Urinary bladder (tissue), 4 donors: ENCODE results near the gene TRIOBP. TPM values are rescaled to one million over a fixed set of nuclear protein-coding genes. Genes with fewer than 3 reads are reported as not detected.

ENCODE experiments used
- DNase-seq: peaks from one replicate; pipeline ENCODE4 v3.0.0-alpha.2; 2015; ENCODE audit errors: extremely low spot score
- H3K27ac ChIP-seq: one replicate; pipeline ENCODE4 v1.5.1; 2013; ENCODE audit warnings: low read depth, mild to moderate bottlenecking, moderate library complexity
- H3K36me3 ChIP-seq: one replicate; pipeline ENCODE4 v1.6.1; 2013; ENCODE audit warnings: mild to moderate bottlenecking, moderate library complexity; ENCODE audit not compliant: insufficient read depth
- H3K4me1 ChIP-seq: one replicate; pipeline ENCODE4 v1.6.1; 2013; ENCODE audit warnings: mild to moderate bottlenecking, moderate library complexity; ENCODE audit not compliant: insufficient read depth
- H3K4me3 ChIP-seq: one replicate; pipeline ENCODE4 v1.5.1; 2013; ENCODE audit warnings: low read depth, low read length
- WGBS: extraction: QIAGEN DNeasy Blood & Tissue Kit; methylation state at CpG from one replicate; pipeline ENCODE4 v1.1.7; 2013; 5-methylcytosine and 5-hydroxymethylcytosine counted together
- polyA plus RNA-seq: library from polyadenylated mRNA; stranded (reverse); fragments of 200-250 nt; gene quantifications from one replicate; pipeline ENCODE4 v1.2.3, GENCODE V29; 2013
- total RNA-seq: library from RNA; depleted of rRNA; stranded (reverse); fragments of >200 nt; gene quantifications from one replicate; pipeline ENCODE4 v1.2.3, GENCODE V29; 2014
- donor health status: healthy with polysubstance abuse.
- donor health status: healthy.

TRIOBP gene
- total and polyA plus RNA-seq, 2 donors = 64.2 to 140 TPM

DNA sequence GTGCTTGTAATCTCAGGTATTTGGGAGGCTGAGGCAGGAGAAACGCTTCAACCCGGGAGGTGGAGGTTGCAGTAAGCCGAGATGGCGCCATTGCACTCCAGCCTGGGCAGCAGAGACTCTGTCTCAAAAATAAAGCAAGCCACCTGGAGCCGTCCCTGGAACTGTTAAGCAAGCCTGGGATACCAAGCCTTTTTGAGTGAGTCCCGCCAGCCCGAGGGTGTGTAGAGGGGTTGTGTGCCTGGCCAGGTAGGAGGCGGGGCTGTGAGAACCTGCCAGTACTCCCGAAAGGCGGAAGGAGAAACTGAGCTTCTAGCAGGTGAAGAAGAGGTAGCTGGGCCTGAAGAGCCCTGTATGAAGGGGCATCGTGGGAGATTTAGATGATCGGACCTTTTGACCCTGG is 52.4 kb downstream of the TRIOBP start:
- H3K27ac ChIP-seq = peak overlapping the region; percentile 75
- no peak for DNase-seq
- 75% methylated on average over 12 of the region's 12 CpGs for WGBS

GRCh38 chr22:37749831-37750595 is 53.2 kb downstream of the TRIOBP start:
- Histone ChIP-seq H3K36me3 (no peaks in the 10 kb centered on the region), H3K4me1 (peaks cover 1% of the 10 kb centered on the region), H3K4me3 (no peak overlapping the region), H3K27ac (peak overlapping the region; percentile 63)
- WGBS = 69% methylated on average over 16 of the region's 16 CpGs
- DNase-seq = peak; percentile 59

More for the DNA sequence above, 52.4 kb downstream of the TRIOBP start:
- H3K4me3 ChIP-seq = no peak overlapping the region
- no peaks in the 10 kb centered on the region for H3K36me3 ChIP-seq
- H3K4me1 ChIP-seq = peaks cover 1% of the 10 kb centered on the region

GRCh38 chr22:37750596-37751162 is 53.8 kb downstream of the TRIOBP start:
- H3K36me3 ChIP-seq = no peaks in the 10 kb centered on the region
- WGBS = 71% methylated on average over 14 of the region's 14 CpGs
- H3K4me3 ChIP-seq = no peak overlapping the region
- peak overlapping the region; percentile 63 for H3K27ac ChIP-seq
- DNase-seq = no peak
- H3K4me1 ChIP-seq = peaks cover 1% of the 10 kb centered on the region

DNA sequence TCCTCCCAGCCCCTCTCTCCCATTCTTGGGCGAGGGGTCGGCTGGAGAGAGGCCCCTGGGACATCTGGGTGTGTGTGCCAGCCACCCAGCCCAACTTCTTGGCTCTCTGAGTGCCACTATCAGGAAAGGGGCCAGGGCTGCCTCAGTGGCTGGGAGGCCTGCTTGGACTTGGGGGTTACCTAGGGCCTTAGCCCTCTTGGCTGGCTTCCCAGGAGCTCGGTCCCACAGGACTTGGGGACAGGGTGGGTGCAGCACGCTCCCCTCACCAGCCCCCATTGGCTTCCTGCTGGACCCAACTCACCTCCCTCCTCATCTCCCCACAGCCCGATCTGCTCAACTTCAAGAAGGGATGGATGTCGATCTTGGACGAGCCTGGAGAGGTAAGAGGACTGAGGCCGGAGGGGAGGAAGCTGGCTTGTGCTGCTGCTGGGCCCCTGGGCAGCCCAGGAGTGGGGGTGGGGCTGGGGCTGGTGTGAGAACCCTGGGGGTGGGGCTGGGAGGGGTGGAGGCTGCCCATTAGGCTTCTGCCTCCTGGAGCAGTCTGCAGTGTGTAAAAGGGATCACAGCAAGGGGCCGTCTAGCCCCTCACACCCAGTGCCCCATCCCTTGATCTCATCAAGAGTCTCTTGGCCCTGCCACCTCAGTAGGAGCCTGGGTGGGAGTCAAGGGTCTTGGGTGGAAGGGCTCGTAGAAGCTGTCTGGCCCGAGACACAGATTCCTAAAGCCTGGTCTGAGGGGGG is 54.8 kb downstream of the TRIOBP start:
- no peak overlapping the region for H3K4me3 ChIP-seq
- H3K36me3 ChIP-seq = no peaks in the 10 kb centered on the region
- H3K4me1 ChIP-seq = peaks cover 1% of the 10 kb centered on the region
- H3K27ac ChIP-seq = peak overlapping the region; percentile 79
- 41% methylated on average over 11 of the region's 11 CpGs for WGBS
- no peak for DNase-seq

DNA sequence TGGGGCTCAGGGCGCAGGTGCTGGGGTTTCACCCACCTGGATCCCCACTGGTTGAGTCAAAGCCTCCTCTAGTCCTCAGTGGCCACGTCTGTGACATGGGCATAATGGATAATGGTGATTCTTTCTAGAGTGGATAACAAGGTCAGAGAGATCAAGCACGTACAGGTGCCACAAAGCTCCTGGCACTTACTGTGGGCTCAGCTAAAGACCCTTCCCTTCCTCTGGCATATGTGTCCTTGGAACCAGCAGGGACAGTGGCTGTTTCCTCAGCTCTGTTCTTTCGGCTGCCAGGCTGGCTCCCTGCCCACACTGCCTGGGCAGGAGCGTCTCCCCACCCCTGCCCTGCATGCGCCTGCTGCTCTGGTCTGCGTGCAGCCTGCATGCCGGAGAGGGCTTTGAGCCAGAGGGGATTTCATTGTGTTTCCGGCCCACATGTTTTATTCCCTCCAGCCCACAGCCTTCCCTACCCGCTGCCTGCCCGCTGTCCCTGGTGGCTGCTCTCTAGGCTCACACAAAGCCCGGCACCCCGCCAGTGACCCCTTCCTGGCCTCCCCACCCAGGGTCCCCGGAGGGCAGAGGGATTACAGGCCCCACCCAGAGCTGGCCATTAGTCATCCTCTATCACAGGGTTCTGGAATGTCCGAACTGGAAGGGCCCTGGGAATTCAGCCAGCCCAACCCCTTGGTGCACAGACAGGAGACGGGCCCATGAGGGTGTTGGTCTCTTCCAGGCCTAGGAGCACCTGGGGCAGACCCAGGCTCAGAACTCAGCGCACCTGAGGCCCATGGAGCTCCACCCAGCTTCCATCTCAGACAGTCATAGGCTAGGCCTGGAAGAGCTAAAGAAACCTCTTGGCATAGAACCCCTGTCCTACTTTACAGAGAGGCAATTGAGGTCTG is 55.6 kb downstream of the TRIOBP start:
- peak; percentile 35 for DNase-seq
- H3K4me3 ChIP-seq = no peak overlapping the region
- 14% methylated on average over 17 of the region's 17 CpGs for WGBS
- peaks cover 1% of the 10 kb centered on the region for H3K4me1 ChIP-seq
- peak overlapping the region; percentile 79 for H3K27ac ChIP-seq
- peaks cover 1% of the 10 kb centered on the region for H3K36me3 ChIP-seq

DNA sequence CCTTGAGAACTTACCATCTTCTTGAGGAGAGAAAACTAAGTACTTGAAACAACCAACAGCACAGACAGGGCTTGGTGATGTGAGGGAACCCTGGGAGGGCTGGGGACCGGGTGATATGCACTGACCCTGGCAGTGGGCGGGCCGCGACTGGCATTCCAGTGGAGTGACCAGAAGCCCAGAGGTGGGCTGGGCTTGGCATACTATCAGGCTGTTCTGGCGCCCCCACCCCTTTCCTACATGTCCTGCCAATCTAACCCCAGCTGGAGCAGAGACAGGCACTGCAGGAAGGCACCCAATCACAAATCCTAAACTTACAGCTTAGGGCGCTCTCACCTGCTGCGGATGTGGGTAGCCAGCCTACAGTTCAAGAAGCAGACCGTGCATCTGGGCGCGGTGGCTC is 56.9 kb downstream of the TRIOBP start:
- H3K4me3 ChIP-seq = no peak overlapping the region
- DNase-seq = no peak
- H3K4me1 ChIP-seq = peaks cover 1% of the 10 kb centered on the region
- H3K27ac ChIP-seq = no peak overlapping the region
- 85% methylated on average over 10 of the region's 10 CpGs for WGBS
- H3K36me3 ChIP-seq = peaks cover 7% of the 10 kb centered on the region

GRCh38 chr22:37757663-37758062 is 60.8 kb downstream of the TRIOBP start:
- Histone ChIP-seq H3K27ac (no peak overlapping the region), H3K4me3 (no peak overlapping the region), H3K36me3 (peaks cover 7% of the 10 kb centered on the region), H3K4me1 (no peaks in the 10 kb centered on the region)
- no peak for DNase-seq
- 95% methylated on average over 27 of the region's 27 CpGs for WGBS

DNA sequence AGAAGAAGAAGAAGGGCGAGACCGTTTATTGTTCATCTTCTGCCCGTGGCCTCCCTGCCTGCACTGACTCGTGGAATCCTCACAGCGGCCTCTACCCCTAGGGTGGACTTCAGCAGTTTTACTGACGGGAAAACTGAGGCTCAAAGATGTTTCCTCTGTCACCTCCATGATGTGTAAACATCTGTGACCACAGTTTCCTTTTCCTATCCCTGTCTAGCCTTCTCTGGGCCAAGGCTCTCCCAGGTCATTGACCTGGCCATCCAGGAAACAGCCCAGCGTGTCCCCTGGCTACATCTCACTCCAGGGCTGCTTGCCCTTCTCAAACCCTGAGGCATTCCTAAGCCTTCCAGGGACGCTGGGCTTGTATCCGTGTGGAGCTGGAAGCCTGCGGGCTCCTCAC is 61.8 kb downstream of the TRIOBP start:
- H3K36me3 ChIP-seq = peaks cover 7% of the 10 kb centered on the region

GRCh38 chr22:37759281-37759680 is 62.4 kb downstream of the TRIOBP start:
- Histone ChIP-seq H3K4me3 (no peak overlapping the region), H3K27ac (no peak overlapping the region), H3K4me1 (no peaks in the 10 kb centered on the region), H3K36me3 (peaks cover 7% of the 10 kb centered on the region)
- DNase-seq = no peak
- 91% methylated on average over 11 of the region's 11 CpGs for WGBS

More for the DNA sequence above, 61.8 kb downstream of the TRIOBP start:
- WGBS = 85% methylated on average over 10 of the region's 10 CpGs
- no peak for DNase-seq
- Histone ChIP-seq H3K27ac (no peak overlapping the region), H3K4me3 (no peak overlapping the region), H3K4me1 (no peaks in the 10 kb centered on the region)

- Histone ChIP-seq H3K4me3 (no peak overlapping the region), H3K27ac (no peak overlapping the region), H3K4me1 (no peaks in the 10 kb centered on the region), H3K36me3 (peaks cover 7% of the 10 kb centered on the region)
- 80% methylated on average over 3 of the region's 3 CpGs for WGBS
- no peak for DNase-seq
Measured at GRCh38 chr22:37760152-37760551, 63.3 kb downstream of the TRIOBP start.

DNA sequence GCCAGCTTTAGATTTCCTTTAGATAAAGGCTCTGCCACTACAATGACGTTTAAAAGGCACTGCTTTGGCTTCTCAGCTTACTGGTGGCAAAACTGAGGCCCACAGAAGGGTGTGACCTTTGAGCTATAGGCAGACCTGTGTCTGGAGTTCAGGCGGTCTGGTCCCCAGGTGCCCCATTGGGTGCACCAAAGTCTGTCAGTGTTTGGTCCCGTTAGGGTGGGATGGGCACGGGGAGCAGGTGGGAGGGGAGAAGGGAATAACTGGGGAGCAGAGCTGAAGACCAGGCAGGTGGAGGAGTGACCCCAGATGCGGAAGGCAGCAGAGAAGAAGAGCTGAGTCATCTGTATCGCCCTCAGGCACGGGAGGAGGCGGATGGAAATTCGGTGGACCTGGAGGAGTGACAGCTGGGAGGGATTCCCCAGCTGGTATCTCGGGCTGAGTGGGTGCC is 65.6 kb downstream of the TRIOBP start:
- WGBS = 75% methylated on average over 10 of the region's 10 CpGs
- Histone ChIP-seq H3K36me3 (peaks cover 6% of the 10 kb centered on the region), H3K4me3 (no peak overlapping the region), H3K4me1 (no peaks in the 10 kb centered on the region), H3K27ac (no peak overlapping the region)
- DNase-seq = no peak

GRCh38 chr22:37763012-37763411 is 66.2 kb downstream of the TRIOBP start:
- DNase-seq = no peak
- Histone ChIP-seq H3K36me3 (peaks cover under 1% of the 10 kb centered on the region), H3K4me3 (no peak overlapping the region), H3K27ac (no peak overlapping the region), H3K4me1 (no peaks in the 10 kb centered on the region)
- 93% methylated on average over 9 of the region's 9 CpGs for WGBS

DNA sequence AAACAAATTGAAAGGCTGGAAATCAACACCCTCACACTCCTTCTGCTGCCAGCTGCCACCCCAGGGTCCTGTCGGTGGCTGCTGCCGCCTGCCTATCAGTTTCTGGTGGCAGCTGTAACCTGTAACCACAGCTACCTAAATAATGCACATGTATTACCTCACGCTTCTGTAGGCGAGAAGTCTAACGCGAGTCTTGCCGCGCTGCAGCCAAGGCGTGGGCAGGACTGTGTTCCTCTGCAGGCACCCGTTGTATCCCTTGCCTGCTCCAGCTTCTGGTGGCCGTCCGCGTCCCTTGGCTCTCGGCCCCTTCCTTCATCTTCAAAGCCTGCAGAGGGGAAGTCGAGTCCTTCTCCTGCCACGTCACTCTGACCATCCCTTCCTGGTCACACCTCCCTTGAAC is 66.8 kb downstream of the TRIOBP start:
- H3K36me3 ChIP-seq = no peaks in the 10 kb centered on the region
- no peaks in the 10 kb centered on the region for H3K4me1 ChIP-seq
- no peak for DNase-seq
- no peak overlapping the region for H3K4me3 ChIP-seq
- H3K27ac ChIP-seq = no peak overlapping the region
- 91% methylated on average over 16 of the region's 16 CpGs for WGBS
